Measurements from ENCODE around the gene KRT83.

GRCh38 chr12:52355176-52355575, 34.0 kb upstream of the KRT83 start:
- TF ChIP-seq CTCF (IDR thresholded peaks at IDR 0.05), result no peak
- no peak for TF ChIP-seq POLR2A (IDR thresholded peaks at IDR 0.05)
